ENCODE results near the gene NR6A1.

GRCh38 chr9:124510650-124511425, 260.3 kb downstream of the NR6A1 start:
- TF ChIP-seq CTCF (tag by site-specific recombination; IDR thresholded peaks at IDR 0.05), result no peak
- TF ChIP-seq PBX3 (CRISPR knock-in tag; IDR thresholded peaks at IDR 0.05), result no peak
- no peak for TF ChIP-seq ZBTB1 (tag by site-specific recombination; IDR thresholded peaks at IDR 0.05)
- no peak for TF ChIP-seq ZNF37A (tag by site-specific recombination; IDR thresholded peaks at IDR 0.05)
- TF ChIP-seq ZNF362 (tag by site-specific recombination; IDR thresholded peaks at IDR 0.05), result no peak
- TF ChIP-seq ZNF473 (tag by site-specific recombination; IDR thresholded peaks at IDR 0.05), result no peak
- TF ChIP-seq ZNF146 (tag by site-specific recombination; IDR thresholded peaks at IDR 0.05), result no peak
- TF ChIP-seq ZNF280D (tag by site-specific recombination; IDR thresholded peaks at IDR 0.05), result no peak
- no peak for TF ChIP-seq ZNF138 (tag by site-specific recombination; IDR thresholded peaks at IDR 0.05; ENCODE audit: borderline replicate concordance)
- no peak for TF ChIP-seq ZNF175 (tag by site-specific recombination; IDR thresholded peaks at IDR 0.05)
- no peak for TF ChIP-seq ZBTB8A (tag by site-specific recombination; IDR thresholded peaks at IDR 0.05)
- no peak for TF ChIP-seq TRIM28 (IDR thresholded peaks at IDR 0.05; ENCODE audit: borderline replicate concordance, low read length)

Measured in HEK293 (cell line).